ENCODE results near the gene METTL4. TPM values are rescaled to one million over a fixed set of nuclear protein-coding genes. Genes with fewer than 3 reads are reported as not detected.

The METTL4 gene, protein sequence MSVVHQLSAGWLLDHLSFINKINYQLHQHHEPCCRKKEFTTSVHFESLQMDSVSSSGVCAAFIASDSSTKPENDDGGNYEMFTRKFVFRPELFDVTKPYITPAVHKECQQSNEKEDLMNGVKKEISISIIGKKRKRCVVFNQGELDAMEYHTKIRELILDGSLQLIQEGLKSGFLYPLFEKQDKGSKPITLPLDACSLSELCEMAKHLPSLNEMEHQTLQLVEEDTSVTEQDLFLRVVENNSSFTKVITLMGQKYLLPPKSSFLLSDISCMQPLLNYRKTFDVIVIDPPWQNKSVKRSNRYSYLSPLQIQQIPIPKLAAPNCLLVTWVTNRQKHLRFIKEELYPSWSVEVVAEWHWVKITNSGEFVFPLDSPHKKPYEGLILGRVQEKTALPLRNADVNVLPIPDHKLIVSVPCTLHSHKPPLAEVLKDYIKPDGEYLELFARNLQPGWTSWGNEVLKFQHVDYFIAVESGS
- 15.4 TPM for total RNA-seq (ENCODE audit: unreplicated experiment)
- long read RNA-seq, partial matches to known transcripts = 2 of 2 reads
- long read RNA-seq, other reads (novel, unspliced or antisense) = 0 of 2 reads

DNA sequence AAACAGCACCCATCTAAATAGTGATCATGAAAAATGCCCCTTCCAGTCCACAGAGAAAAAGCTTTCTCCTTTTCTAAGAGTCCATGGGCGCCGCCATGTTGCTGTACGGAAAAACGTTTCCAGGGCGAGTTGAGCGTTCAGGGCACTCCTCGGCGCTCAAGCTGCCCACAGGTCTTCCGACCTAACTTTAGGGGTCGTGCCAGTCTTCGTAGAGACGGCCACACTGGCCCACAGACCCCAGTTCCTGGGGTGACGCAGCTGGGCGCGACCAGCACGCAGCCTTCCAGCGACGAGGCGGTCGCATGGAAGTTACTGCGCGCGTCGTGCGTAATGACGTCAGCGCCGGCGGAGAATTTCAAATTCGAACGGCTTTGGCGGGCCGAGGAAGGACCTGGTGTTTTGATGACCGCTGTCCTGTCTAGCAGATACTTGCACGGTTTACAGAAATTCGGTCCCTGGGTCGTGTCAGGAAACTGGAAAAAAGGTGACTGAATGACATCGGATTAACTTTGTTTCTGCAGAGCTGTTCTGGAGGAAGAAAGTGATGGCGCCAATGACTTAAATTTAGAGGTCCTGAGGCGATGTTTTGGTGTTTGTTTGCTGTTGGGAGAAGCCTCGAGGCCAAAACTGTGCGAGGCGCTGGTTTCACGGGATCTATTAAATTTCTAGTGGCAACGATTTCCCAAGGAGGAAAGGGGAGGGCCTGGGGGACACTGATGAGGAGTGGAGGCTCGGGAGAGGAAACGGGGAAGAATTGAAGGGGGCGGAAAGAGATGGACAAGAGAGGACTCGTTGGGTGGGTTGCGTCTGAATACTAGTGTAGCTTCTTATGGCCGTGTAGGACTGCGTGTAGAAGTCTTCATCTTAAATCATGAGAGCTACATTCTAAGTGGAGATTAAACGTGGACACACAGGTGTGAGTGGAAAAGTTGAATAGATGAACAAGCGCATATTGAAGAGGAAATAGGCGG is at the start of gene METTL4, which contains the start of gene NDC80:
TSS of gene METTL4 (minus strand) at position 306 of the 971 bp plus-strand sequence. CDS start 4,289 bp downstream, outside the sequence.
TSS of gene NDC80 (plus strand) at position 358 of the 971 bp plus-strand sequence. CDS start 1,429 bp downstream, outside the sequence.
- DNase-seq = peak; percentile 89
- peaks cover 19% of the 10 kb centered on the region for H3K4me1 Mint-ChIP-seq (ENCODE audit: low read depth, unreplicated experiment)
- H3K9me3 Mint-ChIP-seq (ENCODE audit: unreplicated experiment) = peaks cover 18% of the 10 kb centered on the region
- TF ChIP-seq, protein P1, sequence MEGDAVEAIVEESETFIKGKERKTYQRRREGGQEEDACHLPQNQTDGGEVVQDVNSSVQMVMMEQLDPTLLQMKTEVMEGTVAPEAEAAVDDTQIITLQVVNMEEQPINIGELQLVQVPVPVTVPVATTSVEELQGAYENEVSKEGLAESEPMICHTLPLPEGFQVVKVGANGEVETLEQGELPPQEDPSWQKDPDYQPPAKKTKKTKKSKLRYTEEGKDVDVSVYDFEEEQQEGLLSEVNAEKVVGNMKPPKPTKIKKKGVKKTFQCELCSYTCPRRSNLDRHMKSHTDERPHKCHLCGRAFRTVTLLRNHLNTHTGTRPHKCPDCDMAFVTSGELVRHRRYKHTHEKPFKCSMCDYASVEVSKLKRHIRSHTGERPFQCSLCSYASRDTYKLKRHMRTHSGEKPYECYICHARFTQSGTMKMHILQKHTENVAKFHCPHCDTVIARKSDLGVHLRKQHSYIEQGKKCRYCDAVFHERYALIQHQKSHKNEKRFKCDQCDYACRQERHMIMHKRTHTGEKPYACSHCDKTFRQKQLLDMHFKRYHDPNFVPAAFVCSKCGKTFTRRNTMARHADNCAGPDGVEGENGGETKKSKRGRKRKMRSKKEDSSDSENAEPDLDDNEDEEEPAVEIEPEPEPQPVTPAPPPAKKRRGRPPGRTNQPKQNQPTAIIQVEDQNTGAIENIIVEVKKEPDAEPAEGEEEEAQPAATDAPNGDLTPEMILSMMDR (IDR thresholded peaks at IDR 0.05; ENCODE audit: partially characterized antibody, unreplicated experiment) = no peak
- H3K4me3 Mint-ChIP-seq (ENCODE audit: unreplicated experiment) = peak within 1 kb of the TSS; percentile 99
- no peaks in the 10 kb centered on the region for H3K36me3 Mint-ChIP-seq (ENCODE audit: unreplicated experiment)
- H3K27ac Mint-ChIP-seq (ENCODE audit: unreplicated experiment) = peak within 1 kb of the TSS; percentile 96
- peaks cover 1% of the 10 kb centered on the region for H3K27me3 Mint-ChIP-seq (ENCODE audit: unreplicated experiment)

DNA sequence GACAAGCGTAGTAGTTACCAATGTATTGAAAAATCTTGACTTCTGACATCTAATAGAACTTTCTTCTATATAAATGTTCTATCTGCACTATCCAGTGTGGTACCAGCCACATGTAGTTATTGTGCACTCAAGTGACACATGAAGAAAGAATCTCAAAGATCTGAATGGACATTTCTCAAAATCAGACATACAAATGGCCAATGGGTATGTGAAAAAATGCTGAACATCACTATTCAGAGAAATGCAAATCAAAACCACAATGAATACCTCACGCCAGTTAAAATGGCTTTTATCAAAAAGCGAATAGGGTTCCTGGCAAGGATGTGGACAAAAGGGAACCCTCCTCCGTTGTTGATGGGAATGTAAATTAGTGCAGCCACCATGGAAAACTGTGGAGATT is 46.7 kb upstream of the METTL4 start:
- Mint-ChIP-seq H3K27ac (ENCODE audit: unreplicated experiment) (no peak overlapping the region), H3K27me3 (ENCODE audit: unreplicated experiment) (peaks cover 2% of the 10 kb centered on the region), H3K9me3 (ENCODE audit: unreplicated experiment) (no peaks in the 10 kb centered on the region), H3K36me3 (ENCODE audit: unreplicated experiment) (no peaks in the 10 kb centered on the region), H3K4me1 (ENCODE audit: low read depth, unreplicated experiment) (no peaks in the 10 kb centered on the region), H3K4me3 (ENCODE audit: unreplicated experiment) (no peak overlapping the region)
- TF ChIP-seq, protein P1 (IDR thresholded peaks at IDR 0.05; ENCODE audit: partially characterized antibody, unreplicated experiment) = no peak
- DNase-seq = no peak

DNA sequence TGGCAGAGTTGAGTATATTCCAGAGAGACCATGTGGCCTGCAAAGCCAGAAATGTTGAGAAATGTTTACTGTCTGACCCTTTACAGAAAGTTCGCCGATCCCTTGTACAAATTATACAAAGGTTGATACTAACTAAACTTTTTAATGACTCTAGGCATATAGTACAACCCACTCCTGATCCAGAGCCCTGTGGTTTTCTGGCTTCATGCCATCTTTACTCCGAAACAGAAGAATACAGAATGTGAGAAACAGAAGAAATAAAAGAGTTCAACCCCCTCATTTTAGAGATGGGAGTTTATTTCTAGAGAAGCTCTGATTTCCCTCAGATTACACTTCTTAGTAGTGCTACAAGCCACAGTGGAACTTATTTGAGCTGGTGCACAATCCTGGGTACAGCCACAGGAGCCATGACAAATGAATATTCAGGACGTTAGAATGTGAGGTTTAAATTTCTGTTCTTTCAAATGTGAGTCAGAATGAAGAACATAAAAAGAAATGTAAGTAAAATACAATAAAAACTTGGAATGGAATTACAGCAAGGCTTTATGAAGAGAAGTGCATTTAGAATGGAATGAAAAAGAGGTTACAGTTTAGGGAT is 46.2 kb upstream of the METTL4 start:
- H3K4me1 Mint-ChIP-seq (ENCODE audit: low read depth, unreplicated experiment) = no peaks in the 10 kb centered on the region
- no peak overlapping the region for H3K4me3 Mint-ChIP-seq (ENCODE audit: unreplicated experiment)
- peaks cover 2% of the 10 kb centered on the region for H3K27me3 Mint-ChIP-seq (ENCODE audit: unreplicated experiment)
- no peaks in the 10 kb centered on the region for H3K9me3 Mint-ChIP-seq (ENCODE audit: unreplicated experiment)
- TF ChIP-seq, protein P1 (IDR thresholded peaks at IDR 0.05; ENCODE audit: partially characterized antibody, unreplicated experiment) = no peak
- no peak overlapping the region for H3K27ac Mint-ChIP-seq (ENCODE audit: unreplicated experiment)
- H3K36me3 Mint-ChIP-seq (ENCODE audit: unreplicated experiment) = no peaks in the 10 kb centered on the region
- no peak for DNase-seq

DNA sequence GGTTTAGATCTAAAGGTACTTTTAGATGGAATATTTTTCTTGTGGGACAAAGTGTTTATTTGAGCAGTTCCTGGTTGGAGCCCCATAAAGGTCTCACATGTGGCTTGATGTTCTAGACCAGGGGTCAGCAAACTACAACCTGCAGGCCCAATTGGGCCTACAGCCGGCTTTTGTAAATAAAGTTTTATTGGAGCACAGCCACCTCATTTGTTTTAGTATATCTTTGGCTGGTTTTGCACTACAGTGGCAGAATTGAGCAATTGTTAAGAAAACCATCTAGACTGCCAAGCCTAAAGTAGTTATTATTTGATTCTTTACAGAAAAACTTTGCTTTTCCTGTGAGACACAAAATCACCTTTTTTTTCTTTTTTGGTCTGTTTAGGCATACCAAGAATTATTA is 41.7 kb upstream of the METTL4 start:
- Mint-ChIP-seq H3K27me3 (ENCODE audit: unreplicated experiment) (no peaks in the 10 kb centered on the region), H3K9me3 (ENCODE audit: unreplicated experiment) (no peaks in the 10 kb centered on the region), H3K4me3 (ENCODE audit: unreplicated experiment) (no peak overlapping the region), H3K27ac (ENCODE audit: unreplicated experiment) (no peak overlapping the region), H3K36me3 (ENCODE audit: unreplicated experiment) (no peaks in the 10 kb centered on the region), H3K4me1 (ENCODE audit: low read depth, unreplicated experiment) (no peaks in the 10 kb centered on the region)
- no peak for DNase-seq
- TF ChIP-seq, protein P1 (IDR thresholded peaks at IDR 0.05; ENCODE audit: partially characterized antibody, unreplicated experiment) = no peak

All from glutamatergic neuron (in vitro differentiated cells).